Stimulated activated CD4-positive, alpha-beta T cell treated with anti-CD3 and anti-CD28 coated beads, Interleukin-4, amount 100 ng/mL, for 24 hours (primary cell): ENCODE data around the gene DBT.
A peak's percentile ranks its signal among the peaks of the same experiment; 100 is the strongest.
"Not testable (repeated sequence)": the region's sequence is repeated elsewhere in the genome, so short reads cannot be mapped to it uniquely, and the experiment has no call there.

Experiments used
- DNase-seq: peaks from one replicate; pipeline ENCODE4 v3.0.0-alpha.2; 2020

Gene DBT

GRCh38 chr1:100249537-100250257 lies at the start of gene DBT:
DBT (minus strand) TSS chr1:100249834; CDS start chr1:100249820, 14 bp downstream.
- peak; percentile 96 for DNase-seq

- no peak for DNase-seq
These were observed 48.9 kb upstream of the DBT start for GRCh38 chr1:100298512-100298911.

DNA sequence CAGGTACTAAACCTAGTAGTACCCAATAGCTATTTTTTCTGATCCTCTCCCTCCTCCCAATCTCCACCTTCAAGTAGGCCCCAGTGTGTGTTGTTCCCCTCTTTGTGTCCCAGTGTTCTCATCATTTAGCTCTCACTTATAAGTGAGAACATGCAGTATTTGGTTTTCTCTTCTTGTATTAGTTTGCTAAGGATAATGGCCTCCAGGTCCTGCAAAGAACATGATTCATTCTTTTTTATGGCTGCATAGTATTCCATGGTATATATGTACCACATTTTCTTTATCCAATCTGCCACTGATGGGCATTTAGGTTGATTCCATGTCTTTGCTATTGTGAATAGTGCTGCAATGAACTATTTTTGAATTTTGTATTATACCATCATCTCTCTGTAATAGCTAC lies 47.4 kb upstream of the DBT start:
- DNase-seq = not testable (repeated sequence)

DNA sequence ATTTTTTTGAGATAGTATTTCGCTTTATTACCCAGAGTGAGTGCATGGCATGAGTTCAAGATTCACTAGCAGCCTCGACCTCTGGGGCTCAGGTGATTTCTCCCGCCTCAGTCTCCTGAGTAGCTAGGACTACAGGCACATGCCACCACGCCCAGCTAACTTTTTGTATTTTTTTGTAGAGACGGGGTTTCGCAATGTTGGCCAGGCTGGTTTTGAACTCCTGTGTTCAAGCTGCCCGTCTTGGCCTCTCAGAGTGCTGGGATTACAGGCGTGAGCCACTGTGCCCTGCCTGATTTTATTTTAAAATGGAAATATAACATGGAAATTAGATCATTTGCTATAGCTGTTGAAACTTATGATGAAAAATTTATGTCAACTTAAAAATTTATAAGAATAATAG lies 46.5 kb upstream of the DBT start:
- no peak for DNase-seq

GRCh38 chr1:100292711-100293110 lies 43.1 kb upstream of the DBT start:
- DNase-seq = no peak

DNA sequence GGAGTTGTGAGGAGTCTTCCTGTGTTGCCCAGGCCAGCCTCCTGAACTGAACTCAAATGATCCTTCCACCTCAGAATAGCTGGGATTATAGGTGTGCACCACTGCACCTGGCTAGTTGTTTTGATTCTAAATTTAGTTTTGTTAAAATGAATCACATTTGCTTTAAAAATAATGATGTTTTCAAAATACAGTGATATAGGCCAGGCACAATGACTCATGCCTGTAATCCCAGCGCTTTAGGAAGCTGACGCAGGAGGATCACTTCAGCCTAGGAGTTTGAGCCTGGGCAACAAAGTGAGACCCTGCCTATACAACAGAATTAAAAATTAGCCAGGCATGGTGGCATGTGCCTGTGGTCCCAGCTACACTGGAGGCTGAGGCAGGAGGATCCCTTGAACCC lies 40.7 kb upstream of the DBT start:
- no peak for DNase-seq

DNA sequence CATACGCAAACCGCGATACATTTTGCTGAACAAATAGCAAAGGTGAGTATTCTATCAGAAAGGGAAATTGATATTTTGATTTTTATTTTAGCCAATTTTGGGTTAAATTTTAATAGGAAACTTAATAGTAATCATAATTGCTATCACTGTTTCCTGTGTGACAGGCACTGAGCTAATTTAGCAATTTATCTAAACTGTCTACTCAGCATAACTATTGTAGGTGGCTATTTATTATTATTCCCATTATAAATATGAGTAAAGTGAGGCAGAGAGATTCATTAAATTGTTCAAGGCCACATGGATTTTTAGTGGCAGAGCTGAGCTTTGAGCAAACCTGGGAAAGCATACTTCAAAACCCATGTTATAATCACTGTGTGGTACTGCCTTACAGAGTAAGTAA lies 37.5 kb upstream of the DBT start:
- no peak for DNase-seq

DNA sequence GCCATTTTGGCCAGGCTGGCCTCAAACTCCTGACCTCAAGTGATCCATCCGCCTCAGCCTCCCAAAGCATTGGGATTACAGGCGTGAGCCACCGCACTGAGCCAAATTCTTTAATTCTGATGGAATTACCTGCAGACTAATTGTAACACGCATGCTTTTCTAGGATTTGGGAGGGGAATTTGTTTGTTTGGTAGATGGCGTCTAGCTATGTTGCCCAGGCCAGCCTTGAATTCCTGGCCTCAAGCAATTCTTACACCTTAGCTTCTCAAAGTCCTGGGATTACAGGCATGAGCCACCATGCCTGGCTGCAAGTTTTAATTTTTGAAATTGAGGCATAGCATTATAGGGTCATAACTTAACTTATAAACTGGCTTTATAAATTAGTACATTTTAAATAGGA lies 35.0 kb upstream of the DBT start:
- no peak for DNase-seq

- DNase-seq = no peak
These were observed 30.5 kb upstream of the DBT start for GRCh38 chr1:100279954-100280682.

DNA sequence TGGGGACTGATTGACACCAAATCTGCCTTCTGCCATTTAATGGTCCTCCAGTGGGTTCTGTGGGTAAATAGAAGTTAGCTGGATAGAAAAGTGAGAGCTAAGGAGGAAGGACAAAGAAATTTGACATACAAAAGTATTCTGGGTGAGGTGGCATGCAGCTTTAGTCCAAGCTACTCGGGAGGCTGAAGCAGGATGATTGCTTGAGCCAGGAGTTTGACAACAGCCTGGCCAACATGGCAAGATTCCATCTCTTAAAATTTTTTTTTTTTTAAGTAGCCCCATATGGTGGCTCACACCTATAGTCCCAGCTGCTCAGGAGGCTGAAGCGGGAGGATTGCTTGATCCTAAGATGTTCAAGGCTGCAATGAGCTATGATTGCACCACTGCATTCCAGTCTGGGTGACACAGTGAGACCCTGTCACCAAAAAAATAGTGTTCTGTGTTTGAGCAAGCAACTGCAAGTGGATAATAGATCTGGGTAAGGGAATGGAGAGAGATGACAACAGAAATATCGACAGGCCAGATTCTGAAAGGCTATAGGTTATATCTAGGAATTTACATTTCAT lies 29.8 kb upstream of the DBT start:
- no peak for DNase-seq

GRCh38 chr1:100277866-100278265 lies 28.2 kb upstream of the DBT start:
- DNase-seq = peak; percentile 27

DNA sequence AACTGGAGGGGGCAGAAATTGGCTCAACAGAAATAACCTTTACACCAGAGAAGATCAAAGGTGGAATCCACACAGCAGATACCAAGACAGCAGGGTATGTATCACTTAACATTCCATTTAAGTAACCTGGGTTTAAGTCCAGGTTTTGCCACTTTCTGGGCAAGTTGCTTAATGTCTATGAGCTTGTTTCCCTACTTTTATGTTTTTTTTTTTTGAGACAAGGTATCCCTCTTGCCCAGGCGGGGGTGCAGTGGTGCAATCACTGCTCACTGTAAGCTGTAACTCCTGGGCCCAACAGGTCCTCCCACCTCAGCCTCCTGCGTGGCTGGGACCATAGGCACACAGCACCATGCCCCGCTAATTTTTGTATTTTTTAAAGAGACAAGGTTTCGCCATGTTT lies 18.6 kb upstream of the DBT start:
- DNase-seq = no peak

DNA sequence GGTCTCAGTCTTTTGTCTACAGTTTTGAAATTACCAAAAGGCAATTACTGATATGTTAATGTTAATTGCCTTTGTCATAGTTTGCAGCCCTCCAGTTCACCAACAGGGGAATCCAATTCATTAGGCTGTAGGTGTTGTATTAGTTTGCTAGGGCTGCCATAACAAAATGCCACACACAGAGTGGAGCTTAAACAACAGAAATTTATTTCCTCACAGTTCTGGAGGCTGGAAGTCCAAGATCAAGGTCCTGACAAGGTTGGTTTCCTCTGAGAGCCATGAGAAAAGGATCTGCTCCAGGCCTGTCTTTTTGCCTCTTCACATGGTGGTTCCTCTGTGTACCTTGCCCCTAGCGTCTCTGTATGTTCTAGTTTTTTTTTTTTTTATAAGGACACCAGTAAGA lies 17.6 kb upstream of the DBT start:
- DNase-seq = no peak

- DNase-seq = peak; percentile 18
These were observed 17.1 kb upstream of the DBT start for GRCh38 chr1:100266741-100267140.

- DNase-seq = peak; percentile 97
These were observed 16.5 kb upstream of the DBT start, which contains the start of gene RTCA for GRCh38 chr1:100265931-100266740. RTCA (plus strand) TSS chr1:100266216; CDS start chr1:100266376, 160 bp downstream.

- DNase-seq = no peak
These were observed 15.9 kb upstream of the DBT start for GRCh38 chr1:100265562-100265930.

- DNase-seq = not testable (repeated sequence)
These were observed 14.4 kb upstream of the DBT start for GRCh38 chr1:100264081-100264480.

DNA sequence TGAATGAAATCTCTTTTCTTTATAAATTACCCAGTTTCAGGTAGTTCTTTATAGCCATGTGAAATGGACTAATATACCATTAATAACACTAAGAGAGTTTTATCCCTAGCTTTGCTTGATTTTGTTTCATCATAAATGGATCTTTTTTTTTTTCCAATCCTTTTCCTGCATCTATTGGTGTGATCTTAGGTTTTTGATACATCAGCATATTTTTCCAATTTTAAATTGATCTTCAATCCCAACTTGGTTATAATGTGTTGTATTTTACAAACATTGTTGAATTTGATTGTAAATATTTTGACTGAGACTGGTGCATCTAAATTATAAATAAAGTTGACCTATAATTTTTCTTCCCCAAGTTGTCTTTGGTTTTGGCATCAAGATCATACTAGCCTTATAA lies 12.1 kb upstream of the DBT start:
- DNase-seq = no peak

GRCh38 chr1:100258427-100258826 lies 8.8 kb upstream of the DBT start:
- not testable (repeated sequence) for DNase-seq

DNA sequence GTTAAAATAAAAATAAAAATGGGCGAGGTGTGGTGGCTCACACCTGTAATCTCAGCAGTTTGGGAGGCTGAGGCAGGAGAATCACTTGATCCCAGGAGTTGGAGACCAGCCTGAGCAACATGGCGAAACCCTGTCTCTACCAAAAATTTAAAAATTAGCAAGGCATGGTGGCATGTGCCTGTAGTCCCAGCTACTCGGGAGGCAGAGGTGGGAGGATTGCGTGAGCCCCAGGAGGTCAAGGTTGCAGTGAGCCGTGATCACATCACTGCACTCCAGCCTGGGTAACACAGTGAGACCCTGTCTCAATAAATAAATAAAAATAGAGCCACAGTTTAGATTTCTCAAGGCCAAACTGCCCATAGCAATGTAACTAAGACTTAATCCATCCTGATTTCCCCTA lies 6.6 kb upstream of the DBT start:
- not testable (repeated sequence) for DNase-seq

GRCh38 chr1:100253552-100253951 lies 3.9 kb upstream of the DBT start:
- DNase-seq = no peak

DNA sequence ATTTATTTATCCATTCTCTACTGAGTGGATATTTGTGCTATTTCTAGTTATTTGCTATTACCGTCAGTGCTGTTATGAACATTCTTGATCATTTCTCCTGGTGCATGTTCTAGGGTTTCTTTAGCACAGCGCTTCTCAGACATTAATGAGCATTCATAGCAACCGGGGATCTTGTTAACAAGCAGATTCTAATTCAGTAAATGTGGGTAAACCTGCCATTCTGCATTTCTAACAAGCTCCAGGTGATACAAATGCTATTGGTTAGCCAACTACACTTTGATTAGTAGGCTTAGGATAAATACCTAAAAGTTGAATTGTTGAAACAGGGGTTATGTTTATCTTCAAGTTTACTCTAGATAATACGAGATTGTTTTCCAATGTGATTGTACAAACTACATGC lies 3.3 kb upstream of the DBT start:
- DNase-seq = no peak

- no peak for DNase-seq
These were observed 1.2 kb upstream of the DBT start for GRCh38 chr1:100250807-100251206.
